Measurements from ENCODE around the gene LRRC7. TPM values are rescaled to one million over a fixed set of nuclear protein-coding genes. Genes with fewer than 3 reads are reported as not detected.
A peak's percentile ranks its signal among the peaks of the same experiment; 100 is the strongest.

The LRRC7 gene
- total RNA-seq, 1 donor = under 0.01 TPM

DNA sequence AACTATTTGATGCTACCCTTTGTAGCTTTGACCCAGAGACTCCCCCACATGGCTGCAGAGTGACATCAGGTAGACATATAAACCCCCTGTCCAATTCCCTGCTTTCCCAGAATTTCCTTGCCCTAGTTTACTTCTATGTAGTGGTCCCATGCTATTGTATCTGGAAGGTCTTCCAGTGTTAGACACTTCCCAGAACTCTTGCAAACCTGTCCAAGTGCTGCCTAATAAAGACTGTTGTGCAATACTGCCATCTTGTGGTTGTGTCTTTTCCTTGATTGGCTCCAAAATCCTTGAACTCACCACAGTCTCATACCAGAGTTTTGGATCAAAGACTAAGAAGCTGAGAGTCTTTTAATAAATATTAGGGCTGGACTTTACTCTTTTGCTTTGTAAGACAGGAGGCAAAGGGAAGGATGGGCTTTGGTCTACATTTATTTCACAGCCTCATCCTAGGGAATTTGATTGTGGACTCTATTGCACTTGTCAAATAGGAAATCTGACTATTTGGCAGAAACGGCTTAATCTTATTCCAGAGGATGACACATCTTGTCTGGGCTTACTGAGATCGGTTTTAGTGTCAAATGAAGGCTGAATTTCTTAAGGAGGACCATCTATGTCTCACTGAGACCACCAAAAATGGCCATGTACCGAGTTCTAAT is 169.9 kb downstream of the LRRC7 start:
- Histone ChIP-seq H3K4me3 (ENCODE audit: insufficient read depth, low read length) (no peak overlapping the region), H3K79me2 (ENCODE audit: insufficient read depth, low read length) (no peaks in the 10 kb centered on the region), H3K27me3 (ENCODE audit: insufficient read depth, low read length) (no peaks in the 10 kb centered on the region), H3K4me1 (ENCODE audit: insufficient read depth, low read length) (no peaks in the 10 kb centered on the region), H4K20me1 (ENCODE audit: insufficient read depth, low read length) (no peaks in the 10 kb centered on the region), H3K4me2 (ENCODE audit: insufficient read depth, low read length) (no peak overlapping the region), H3K36me3 (ENCODE audit: insufficient read depth, low read length) (no peaks in the 10 kb centered on the region), H2AFZ (ENCODE audit: low read length) (no peak overlapping the region), H3K9me3 (ENCODE audit: low read depth, low read length) (no peaks in the 10 kb centered on the region), H3K27ac (ENCODE audit: low read depth, low read length) (no peak overlapping the region)
- TF ChIP-seq, protein P1, sequence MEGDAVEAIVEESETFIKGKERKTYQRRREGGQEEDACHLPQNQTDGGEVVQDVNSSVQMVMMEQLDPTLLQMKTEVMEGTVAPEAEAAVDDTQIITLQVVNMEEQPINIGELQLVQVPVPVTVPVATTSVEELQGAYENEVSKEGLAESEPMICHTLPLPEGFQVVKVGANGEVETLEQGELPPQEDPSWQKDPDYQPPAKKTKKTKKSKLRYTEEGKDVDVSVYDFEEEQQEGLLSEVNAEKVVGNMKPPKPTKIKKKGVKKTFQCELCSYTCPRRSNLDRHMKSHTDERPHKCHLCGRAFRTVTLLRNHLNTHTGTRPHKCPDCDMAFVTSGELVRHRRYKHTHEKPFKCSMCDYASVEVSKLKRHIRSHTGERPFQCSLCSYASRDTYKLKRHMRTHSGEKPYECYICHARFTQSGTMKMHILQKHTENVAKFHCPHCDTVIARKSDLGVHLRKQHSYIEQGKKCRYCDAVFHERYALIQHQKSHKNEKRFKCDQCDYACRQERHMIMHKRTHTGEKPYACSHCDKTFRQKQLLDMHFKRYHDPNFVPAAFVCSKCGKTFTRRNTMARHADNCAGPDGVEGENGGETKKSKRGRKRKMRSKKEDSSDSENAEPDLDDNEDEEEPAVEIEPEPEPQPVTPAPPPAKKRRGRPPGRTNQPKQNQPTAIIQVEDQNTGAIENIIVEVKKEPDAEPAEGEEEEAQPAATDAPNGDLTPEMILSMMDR (IDR thresholded peaks at IDR 0.05; ENCODE audit: extremely low read depth, low read depth, low read length) = peak; percentile 68
- no peak for DNase-seq (ENCODE audit: insufficient read length, low spot score, missing footprints)

- Histone ChIP-seq H3K36me3 (ENCODE audit: insufficient read depth, low read length) (no peaks in the 10 kb centered on the region), H3K4me1 (ENCODE audit: insufficient read depth, low read length) (no peaks in the 10 kb centered on the region), H4K20me1 (ENCODE audit: insufficient read depth, low read length) (no peaks in the 10 kb centered on the region), H3K9me3 (ENCODE audit: low read depth, low read length) (no peaks in the 10 kb centered on the region), H3K79me2 (ENCODE audit: insufficient read depth, low read length) (no peaks in the 10 kb centered on the region), H2AFZ (ENCODE audit: low read length) (no peak overlapping the region), H3K4me3 (ENCODE audit: insufficient read depth, low read length) (no peak overlapping the region), H3K27ac (ENCODE audit: low read depth, low read length) (no peak overlapping the region), H3K4me2 (ENCODE audit: insufficient read depth, low read length) (no peak overlapping the region), H3K27me3 (ENCODE audit: insufficient read depth, low read length) (no peaks in the 10 kb centered on the region)
- TF ChIP-seq, protein P1 (IDR thresholded peaks at IDR 0.05; ENCODE audit: extremely low read depth, low read depth, low read length) = no peak
- DNase-seq (ENCODE audit: insufficient read length, low spot score, missing footprints) = no peak
Measured at GRCh38 chr1:69738458-69739250, 170.9 kb downstream of the LRRC7 start.

GRCh38 chr1:69739251-69739605 is 171.5 kb downstream of the LRRC7 start:
- TF ChIP-seq, protein P1 (IDR thresholded peaks at IDR 0.05; ENCODE audit: extremely low read depth, low read depth, low read length) = no peak
- H3K9me3 ChIP-seq (ENCODE audit: low read depth, low read length) = no peaks in the 10 kb centered on the region
- no peaks in the 10 kb centered on the region for H4K20me1 ChIP-seq (ENCODE audit: insufficient read depth, low read length)
- H3K79me2 ChIP-seq (ENCODE audit: insufficient read depth, low read length) = no peaks in the 10 kb centered on the region
- H3K27ac ChIP-seq (ENCODE audit: low read depth, low read length) = no peak overlapping the region
- no peaks in the 10 kb centered on the region for H3K27me3 ChIP-seq (ENCODE audit: insufficient read depth, low read length)
- H3K4me1 ChIP-seq (ENCODE audit: insufficient read depth, low read length) = no peaks in the 10 kb centered on the region
- H3K4me3 ChIP-seq (ENCODE audit: insufficient read depth, low read length) = no peak overlapping the region
- DNase-seq (ENCODE audit: insufficient read length, low spot score, missing footprints) = no peak
- no peak overlapping the region for H3K4me2 ChIP-seq (ENCODE audit: insufficient read depth, low read length)
- H2AFZ ChIP-seq (ENCODE audit: low read length) = no peak overlapping the region
- no peaks in the 10 kb centered on the region for H3K36me3 ChIP-seq (ENCODE audit: insufficient read depth, low read length)

DNA sequence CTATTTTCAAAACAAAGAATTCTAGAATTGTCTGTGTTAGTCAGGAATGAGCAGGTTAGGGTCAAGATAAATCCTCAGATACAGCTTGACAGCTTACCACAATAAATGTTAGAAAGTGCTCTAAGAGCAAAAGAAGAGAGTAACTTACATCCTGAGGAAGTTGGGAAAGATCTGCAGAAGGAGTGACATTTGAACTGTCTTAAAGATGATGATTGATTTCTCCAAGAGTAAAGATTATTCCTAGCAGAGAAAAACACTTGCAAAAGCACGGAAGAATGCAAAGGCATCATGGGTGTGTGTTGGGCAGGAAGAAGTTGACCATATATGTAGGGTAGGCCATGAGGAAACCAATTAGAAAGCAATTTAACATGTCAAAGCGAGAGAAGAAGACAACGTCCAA is 175.4 kb downstream of the LRRC7 start:
- Histone ChIP-seq H2AFZ (ENCODE audit: low read length) (no peak overlapping the region), H3K9me3 (ENCODE audit: low read depth, low read length) (no peaks in the 10 kb centered on the region), H3K4me1 (ENCODE audit: insufficient read depth, low read length) (no peaks in the 10 kb centered on the region), H3K79me2 (ENCODE audit: insufficient read depth, low read length) (no peaks in the 10 kb centered on the region), H3K27me3 (ENCODE audit: insufficient read depth, low read length) (no peaks in the 10 kb centered on the region), H3K36me3 (ENCODE audit: insufficient read depth, low read length) (no peaks in the 10 kb centered on the region), H4K20me1 (ENCODE audit: insufficient read depth, low read length) (no peaks in the 10 kb centered on the region), H3K4me2 (ENCODE audit: insufficient read depth, low read length) (no peak overlapping the region), H3K4me3 (ENCODE audit: insufficient read depth, low read length) (no peak overlapping the region), H3K27ac (ENCODE audit: low read depth, low read length) (no peak overlapping the region)
- DNase-seq (ENCODE audit: insufficient read length, low spot score, missing footprints) = no peak
- TF ChIP-seq, protein P1 (IDR thresholded peaks at IDR 0.05; ENCODE audit: extremely low read depth, low read depth, low read length) = no peak
